ENCODE data around the gene SCGB2B2. TPM values are rescaled to one million over a fixed set of nuclear protein-coding genes. Genes with fewer than 3 reads are reported as not detected.
A peak's percentile ranks its signal among the peaks of the same experiment; 100 is the strongest.

The SCGB2B2 gene
- total RNA-seq, 4 donors from 2014 or later, result 4.3 to 8.3 (median 6.6) TPM

DNA sequence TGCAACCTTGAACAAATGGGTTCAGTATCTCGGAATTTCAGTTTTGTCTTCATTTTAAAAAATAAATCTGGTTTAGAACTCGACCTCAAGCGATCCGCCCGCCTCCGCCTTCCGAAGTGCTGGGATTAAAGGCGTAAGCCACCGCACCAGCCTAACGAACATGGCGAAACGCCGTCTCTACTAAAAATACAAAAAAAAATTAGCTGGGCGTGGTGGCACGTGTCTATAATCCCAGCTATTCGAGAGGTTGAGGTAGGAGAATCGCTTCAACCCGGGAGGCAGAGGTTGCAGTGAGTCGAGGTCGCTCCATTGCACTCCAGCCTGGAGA is 1.1 kb upstream of the SCGB2B2 start:
- H3K4me3 ChIP-seq (ENCODE audit: low read depth, poor library complexity, severe bottlenecking), result peak overlapping the region; percentile 83
- 3 to 4% methylated on average over 20 of the region's 20 CpGs for WGBS, 2 donors
- no peak for DNase-seq (ENCODE audit: low spot score in 2 of 2)
- intact Hi-C loops (cut with DNase I; ENCODE audit: low total_unique reads), result no loop called here
- TF ChIP-seq, protein P1, sequence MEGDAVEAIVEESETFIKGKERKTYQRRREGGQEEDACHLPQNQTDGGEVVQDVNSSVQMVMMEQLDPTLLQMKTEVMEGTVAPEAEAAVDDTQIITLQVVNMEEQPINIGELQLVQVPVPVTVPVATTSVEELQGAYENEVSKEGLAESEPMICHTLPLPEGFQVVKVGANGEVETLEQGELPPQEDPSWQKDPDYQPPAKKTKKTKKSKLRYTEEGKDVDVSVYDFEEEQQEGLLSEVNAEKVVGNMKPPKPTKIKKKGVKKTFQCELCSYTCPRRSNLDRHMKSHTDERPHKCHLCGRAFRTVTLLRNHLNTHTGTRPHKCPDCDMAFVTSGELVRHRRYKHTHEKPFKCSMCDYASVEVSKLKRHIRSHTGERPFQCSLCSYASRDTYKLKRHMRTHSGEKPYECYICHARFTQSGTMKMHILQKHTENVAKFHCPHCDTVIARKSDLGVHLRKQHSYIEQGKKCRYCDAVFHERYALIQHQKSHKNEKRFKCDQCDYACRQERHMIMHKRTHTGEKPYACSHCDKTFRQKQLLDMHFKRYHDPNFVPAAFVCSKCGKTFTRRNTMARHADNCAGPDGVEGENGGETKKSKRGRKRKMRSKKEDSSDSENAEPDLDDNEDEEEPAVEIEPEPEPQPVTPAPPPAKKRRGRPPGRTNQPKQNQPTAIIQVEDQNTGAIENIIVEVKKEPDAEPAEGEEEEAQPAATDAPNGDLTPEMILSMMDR (IDR thresholded peaks at IDR 0.05), result no peak
- TF ChIP-seq POLR2A (IDR thresholded peaks at IDR 0.05), result no peak

DNA sequence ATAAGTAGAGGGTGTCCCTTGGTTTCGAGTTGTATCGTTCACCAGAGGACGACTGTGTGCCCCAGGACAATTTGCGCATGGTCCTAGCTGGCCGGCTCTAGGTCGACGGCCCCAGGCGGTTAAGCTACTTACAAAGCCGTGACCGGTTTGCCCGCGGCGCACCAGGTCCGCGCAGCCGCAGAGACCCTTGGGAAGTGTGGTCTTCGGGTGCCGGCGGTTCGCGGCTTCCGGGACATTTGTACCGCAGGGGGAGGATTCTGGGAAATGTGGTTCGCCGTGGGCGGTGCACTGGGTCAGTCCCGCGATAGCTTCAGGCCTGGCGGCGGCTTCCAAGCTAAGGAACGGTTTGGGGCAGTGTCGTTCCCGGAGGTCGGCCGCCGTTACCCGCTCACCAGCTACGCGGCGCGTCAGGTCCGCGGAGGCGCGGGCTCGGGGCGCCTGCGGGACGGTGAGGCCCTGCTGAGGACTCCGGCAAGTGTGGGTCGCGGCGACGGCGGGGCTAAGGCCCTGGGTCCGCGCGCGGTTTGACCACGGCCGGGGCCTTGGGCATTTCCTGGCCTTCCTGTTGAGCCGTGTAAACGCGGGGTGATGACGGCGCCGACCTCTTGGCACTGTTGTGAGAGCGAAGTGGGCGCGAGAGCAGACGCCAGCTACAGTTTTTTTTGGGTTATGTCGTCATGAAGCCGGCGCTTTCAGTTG is 576 bp upstream of the SCGB2B2 start, which contains the start of gene ZNF302:
Gene ZNF302 (plus strand): TSS at position 293 of the 699 bp plus-strand sequence. CDS start 1,127 bp downstream, outside the sequence.
- peak within 1 kb of the TSS; percentile 83 for H3K4me3 ChIP-seq (ENCODE audit: low read depth, poor library complexity, severe bottlenecking)
- TF ChIP-seq, protein P1 (IDR thresholded peaks at IDR 0.05), result no peak
- peak in 1 of 2 donors; percentile 33 for TF ChIP-seq POLR2A (IDR thresholded peaks at IDR 0.05)
- DNase-seq (ENCODE audit: low spot score in 2 of 2), result peak; percentile 96 to 99
- WGBS, 2 donors, result 0% methylated on average over 32 to 43 of the region's 74 CpGs
- intact Hi-C loops (cut with DNase I; ENCODE audit: low total_unique reads), result no loop called here

DNA sequence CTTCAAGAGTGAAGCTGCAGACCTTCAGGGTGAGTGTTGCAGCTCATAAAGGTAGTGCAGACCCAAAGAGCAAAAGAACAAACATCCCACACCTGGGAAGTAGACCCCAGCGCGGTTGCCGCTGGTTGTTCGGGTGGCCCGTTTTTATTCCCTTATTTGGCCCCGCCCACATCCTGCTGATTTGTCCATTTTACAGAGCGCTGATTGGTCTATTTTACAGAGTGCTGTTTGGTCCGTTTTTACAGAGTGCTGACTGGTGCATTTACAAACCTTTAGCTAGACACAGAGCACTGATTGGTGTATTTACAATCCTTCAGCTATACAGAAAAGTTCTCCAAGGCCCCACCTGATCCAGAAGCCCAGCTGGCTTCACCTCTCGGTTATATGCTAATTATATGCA is 1.0 kb downstream of the SCGB2B2 start:
- no peak for TF ChIP-seq POLR2A (IDR thresholded peaks at IDR 0.05)
- TF ChIP-seq, protein P1 (IDR thresholded peaks at IDR 0.05), result no peak
- DNase-seq (ENCODE audit: low spot score in 2 of 2), result no peak
- intact Hi-C loops (cut with DNase I; ENCODE audit: low total_unique reads), result no loop called here
- no peak overlapping the region for H3K4me3 ChIP-seq (ENCODE audit: low read depth, poor library complexity, severe bottlenecking)
- WGBS, 2 donors, result 92 to 94% methylated on average over 9 of the region's 9 CpGs

DNA sequence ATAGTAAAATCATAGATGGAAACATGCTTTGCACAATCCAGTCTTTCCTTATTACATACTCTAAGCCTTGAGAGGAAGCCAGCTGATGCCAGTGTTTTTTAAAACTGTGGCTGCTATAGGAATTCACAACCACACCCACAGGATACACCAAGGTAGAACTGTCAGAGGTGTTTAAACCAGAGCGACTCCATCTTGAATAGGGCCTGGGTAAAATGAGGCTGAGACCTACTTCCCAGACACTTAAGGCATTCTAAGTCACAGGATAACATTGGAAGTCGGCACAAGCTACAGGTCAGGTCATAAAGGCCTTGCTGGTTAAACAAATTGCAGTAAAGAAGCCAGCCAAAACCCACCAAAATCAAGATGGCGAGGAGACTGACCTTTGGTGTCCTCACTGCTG is 1.7 kb downstream of the SCGB2B2 start:
- no peak for TF ChIP-seq POLR2A (IDR thresholded peaks at IDR 0.05)
- TF ChIP-seq, protein P1 (IDR thresholded peaks at IDR 0.05), result no peak
- intact Hi-C loops (cut with DNase I; ENCODE audit: low total_unique reads), result no loop called here
- no peak overlapping the region for H3K4me3 ChIP-seq (ENCODE audit: low read depth, poor library complexity, severe bottlenecking)
- WGBS, 2 donors, result 98 to 100% methylated on average over 3 of the region's 3 CpGs
- no peak for DNase-seq (ENCODE audit: low spot score in 2 of 2)

DNA sequence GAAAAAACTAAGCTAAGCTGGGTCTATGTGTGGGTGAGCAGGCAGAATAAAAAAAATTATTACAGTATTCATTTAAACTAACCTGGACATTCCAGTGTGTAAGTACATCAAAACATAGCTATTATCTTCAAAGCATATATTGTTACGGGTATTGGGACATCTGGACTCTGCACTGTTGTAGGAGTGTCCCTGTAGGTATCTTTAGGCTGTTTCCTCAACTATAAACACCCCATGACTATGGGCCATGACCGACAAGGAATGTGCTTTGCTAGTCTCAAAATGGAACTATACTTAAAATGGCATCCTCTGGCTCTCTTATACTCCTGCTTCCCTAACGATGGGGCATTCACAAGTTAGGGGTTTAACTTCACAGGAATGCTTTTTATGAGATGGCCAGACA is 3.4 kb downstream of the SCGB2B2 start:
- intact Hi-C loops (cut with DNase I; ENCODE audit: low total_unique reads), result no loop called here
- no peak for DNase-seq (ENCODE audit: low spot score in 2 of 2)
- H3K4me3 ChIP-seq (ENCODE audit: low read depth, poor library complexity, severe bottlenecking), result no peak overlapping the region
- no peak for TF ChIP-seq POLR2A (IDR thresholded peaks at IDR 0.05)
- TF ChIP-seq, protein P1 (IDR thresholded peaks at IDR 0.05), result no peak
- 73 to 79% methylated on average over 3 of the region's 3 CpGs for WGBS, 2 donors

DNA sequence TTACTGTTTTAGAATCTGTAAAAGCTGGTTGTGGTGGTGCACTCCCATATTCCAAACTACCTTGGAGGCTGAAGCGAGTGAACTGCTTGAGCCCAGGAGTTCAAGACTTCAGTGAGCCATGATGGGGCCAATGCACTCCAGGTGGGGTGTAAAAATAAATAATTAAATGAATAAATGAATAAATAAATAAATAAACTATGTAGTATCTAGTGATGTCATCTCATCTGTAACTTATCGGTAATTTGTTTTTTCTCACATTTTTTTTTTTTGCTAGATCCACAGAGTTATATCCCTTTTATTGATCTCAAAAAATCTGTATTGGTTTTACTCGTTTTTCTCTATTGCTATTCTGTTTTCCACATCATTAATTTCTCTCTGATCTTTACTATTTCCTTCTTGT is 5.0 kb downstream of the SCGB2B2 start:
- TF ChIP-seq POLR2A (IDR thresholded peaks at IDR 0.05), result no peak
- TF ChIP-seq, protein P1 (IDR thresholded peaks at IDR 0.05), result no peak
- DNase-seq (ENCODE audit: low spot score in 2 of 2), result no peak
- intact Hi-C loops (cut with DNase I; ENCODE audit: low total_unique reads), result no loop called here
- WGBS, 2 donors, result 88 to 91% methylated on average over 3 of the region's 3 CpGs
- no peak overlapping the region for H3K4me3 ChIP-seq (ENCODE audit: low read depth, poor library complexity, severe bottlenecking)

Data from lower leg skin (tissue), 4 donors.